Posterior cingulate gyrus (tissue), 11 donors: ENCODE data around the gene SMARCA5.
"Not testable (repeated sequence)": the region's sequence is repeated elsewhere in the genome, so short reads cannot be mapped to it uniquely, and the experiment has no call there.

ENCODE experiments used
- DNase-seq, 10 donors: peaks; one replicate each; pipeline versions ENCODE4 v3.0.0 to v3.0.0-alpha.2; 2020 to 2021; ENCODE audit warnings: mixed read lengths in 3 of 10
- intact Hi-C: fragments of 100-400 bp; cut with DNase I; formaldehyde crosslinking; loops from one replicate; pipeline ENCODE4 v1.15.1; 2023

SMARCA5 gene

GRCh38 chr4:143528046-143528445 lies 14.5 kb downstream of the SMARCA5 start:
- DNase-seq, intact Hi-C loops: not testable (repeated sequence)

GRCh38 chr4:143531380-143531779 lies 17.9 kb downstream of the SMARCA5 start:
- no peak for DNase-seq

GRCh38 chr4:143531788-143532491 lies 18.4 kb downstream of the SMARCA5 start:
- intact Hi-C loops: no loop called here
- no peak for DNase-seq

More at GRCh38 chr4:143531380-143531779, 17.9 kb downstream of the SMARCA5 start:
- intact Hi-C loops: no loop called here

- intact Hi-C loops: no loop called here
- no peak for DNase-seq
Measured at GRCh38 chr4:143538979-143539669, 25.6 kb downstream of the SMARCA5 start.

- intact Hi-C loops: no loop called here
Measured at GRCh38 chr4:143539670-143540023, 26.1 kb downstream of the SMARCA5 start.

GRCh38 chr4:143549928-143550327 lies 36.4 kb downstream of the SMARCA5 start:
- intact Hi-C loops: no loop called here
- DNase-seq: no peak

More at GRCh38 chr4:143539670-143540023, 26.1 kb downstream of the SMARCA5 start:
- DNase-seq: no peak

GRCh38 chr4:143554728-143555597 lies 41.5 kb downstream of the SMARCA5 start:
- no peak for DNase-seq

GRCh38 chr4:143555676-143556075 lies 42.2 kb downstream of the SMARCA5 start:
- DNase-seq: no peak
- intact Hi-C loops: no loop called here

More at GRCh38 chr4:143554728-143555597, 41.5 kb downstream of the SMARCA5 start:
- intact Hi-C loops: no loop called here

- intact Hi-C loops: no loop called here
- peak in 1 of 10 donors; percentile 67 for DNase-seq
Measured at GRCh38 chr4:143558286-143558685, 44.8 kb downstream of the SMARCA5 start.

GRCh38 chr4:143558823-143559756 lies 45.6 kb downstream of the SMARCA5 start:
- peak in 9 of 10 donors; percentile 30 to 94 (median 57) for DNase-seq
- intact Hi-C loops: no loop called here

GRCh38 chr4:143559757-143560147 lies 46.2 kb downstream of the SMARCA5 start:
- intact Hi-C loops: no loop called here

GRCh38 chr4:143564472-143564871 lies 51.0 kb downstream of the SMARCA5 start:
- intact Hi-C loops: no loop called here
- no peak for DNase-seq

More at GRCh38 chr4:143559757-143560147, 46.2 kb downstream of the SMARCA5 start:
- peak in 2 of 10 donors; percentile 59 to 73 for DNase-seq

GRCh38 chr4:143575331-143575730 lies 61.8 kb downstream of the SMARCA5 start:
- intact Hi-C loops: no loop called here
- DNase-seq: no peak

- DNase-seq: no peak
- intact Hi-C loops: no loop called here
Measured at GRCh38 chr4:143581331-143581946, 67.9 kb downstream of the SMARCA5 start.

- no peak for DNase-seq
- intact Hi-C loops: no loop called here
Measured at GRCh38 chr4:143585548-143585947, 72.0 kb downstream of the SMARCA5 start.

- intact Hi-C loops: no loop called here
- DNase-seq: no peak
Measured at GRCh38 chr4:143586080-143586479, 72.6 kb downstream of the SMARCA5 start.

GRCh38 chr4:143587703-143588102 lies 74.2 kb downstream of the SMARCA5 start:
- intact Hi-C loops: no loop called here

GRCh38 chr4:143597276-143597675 lies 83.8 kb downstream of the SMARCA5 start:
- DNase-seq: no peak
- intact Hi-C loops: no loop called here

More at GRCh38 chr4:143587703-143588102, 74.2 kb downstream of the SMARCA5 start:
- DNase-seq: no peak

GRCh38 chr4:143598816-143599215 lies 85.3 kb downstream of the SMARCA5 start:
- intact Hi-C loops: no loop called here
- no peak for DNase-seq
